WI38 (cell line): Measurements from ENCODE around the gene C1R.
A peak's percentile ranks its signal among the peaks of the same experiment; 100 is the strongest.

ENCODE experiments used
- H3K4me3 ChIP-seq: 2 replicates; pipeline ENCODE4 v1.5.1; 2011; ENCODE audit warnings: low read depth, mild to moderate bottlenecking, control low read depth, low read length
- TF ChIP-seq, protein P1 (sequence below): IDR thresholded peaks from 2 replicates; pipeline ENCODE4 v1.5.1; 2012; ENCODE audit warnings: low read depth, mild to moderate bottlenecking, control low read depth, low read length

The C1R gene

GRCh38 chr12:7090222-7090998 lies 1.8 kb downstream of the C1R start:
- TF ChIP-seq, protein P1, sequence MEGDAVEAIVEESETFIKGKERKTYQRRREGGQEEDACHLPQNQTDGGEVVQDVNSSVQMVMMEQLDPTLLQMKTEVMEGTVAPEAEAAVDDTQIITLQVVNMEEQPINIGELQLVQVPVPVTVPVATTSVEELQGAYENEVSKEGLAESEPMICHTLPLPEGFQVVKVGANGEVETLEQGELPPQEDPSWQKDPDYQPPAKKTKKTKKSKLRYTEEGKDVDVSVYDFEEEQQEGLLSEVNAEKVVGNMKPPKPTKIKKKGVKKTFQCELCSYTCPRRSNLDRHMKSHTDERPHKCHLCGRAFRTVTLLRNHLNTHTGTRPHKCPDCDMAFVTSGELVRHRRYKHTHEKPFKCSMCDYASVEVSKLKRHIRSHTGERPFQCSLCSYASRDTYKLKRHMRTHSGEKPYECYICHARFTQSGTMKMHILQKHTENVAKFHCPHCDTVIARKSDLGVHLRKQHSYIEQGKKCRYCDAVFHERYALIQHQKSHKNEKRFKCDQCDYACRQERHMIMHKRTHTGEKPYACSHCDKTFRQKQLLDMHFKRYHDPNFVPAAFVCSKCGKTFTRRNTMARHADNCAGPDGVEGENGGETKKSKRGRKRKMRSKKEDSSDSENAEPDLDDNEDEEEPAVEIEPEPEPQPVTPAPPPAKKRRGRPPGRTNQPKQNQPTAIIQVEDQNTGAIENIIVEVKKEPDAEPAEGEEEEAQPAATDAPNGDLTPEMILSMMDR: no peak
- peak overlapping the region; percentile 75 for H3K4me3 ChIP-seq

DNA sequence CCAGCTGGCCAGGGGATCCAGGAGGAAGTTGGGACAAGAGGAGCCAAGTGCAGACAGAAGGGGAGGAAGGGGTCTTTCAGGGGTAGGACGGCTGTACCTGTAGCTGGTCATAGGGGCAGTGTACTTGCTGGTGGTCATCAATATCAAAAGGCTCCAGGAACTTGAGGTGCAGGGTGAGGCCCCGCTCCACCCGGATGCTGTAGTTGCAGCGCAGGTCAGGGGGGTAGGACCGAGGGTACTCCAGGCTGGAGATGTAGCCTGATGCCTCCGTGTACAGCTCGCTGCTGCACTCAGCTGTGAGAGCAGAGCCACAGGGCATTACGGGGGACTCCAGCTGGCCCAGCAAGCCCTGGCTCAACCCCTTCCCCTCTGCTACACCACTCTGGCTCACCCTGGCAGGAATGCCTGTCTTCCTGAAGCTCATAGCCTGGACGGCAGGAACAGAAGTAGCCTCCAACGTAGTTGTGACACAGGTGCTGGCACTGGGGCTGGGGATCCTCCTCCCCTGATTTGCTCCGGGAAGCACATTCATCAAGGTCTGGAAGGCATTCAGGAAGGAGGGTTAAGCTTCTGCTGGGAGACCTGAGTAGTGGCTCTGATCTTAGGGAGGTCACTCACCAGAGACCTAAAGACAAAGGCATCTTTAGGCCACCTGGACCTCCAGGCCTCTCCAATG lies 2.9 kb downstream of the C1R start:
- no peak overlapping the region for H3K4me3 ChIP-seq
- TF ChIP-seq, protein P1: no peak

GRCh38 chr12:7083125-7083524 lies 9.1 kb downstream of the C1R start:
- TF ChIP-seq, protein P1: no peak
- no peak overlapping the region for H3K4me3 ChIP-seq

DNA sequence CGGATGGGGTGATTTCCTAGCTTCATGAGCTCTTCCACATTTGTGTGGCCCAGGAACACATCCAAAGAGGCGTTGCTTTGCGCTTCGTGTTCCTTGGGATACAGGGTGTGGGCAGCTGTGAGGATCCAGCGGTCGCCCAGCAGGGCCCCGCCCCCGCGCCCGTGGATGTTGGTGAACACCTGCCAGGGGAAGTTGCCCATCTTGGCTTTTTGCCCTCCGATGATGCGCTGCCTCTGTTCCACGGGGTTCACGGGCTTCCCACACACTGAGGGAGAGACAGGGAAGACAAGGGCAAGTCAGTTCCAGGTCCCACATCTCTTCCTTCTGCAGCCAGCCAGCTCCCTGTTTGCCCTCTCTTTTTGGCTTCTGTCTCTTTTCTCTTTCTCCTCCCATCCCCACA lies 11.2 kb downstream of the C1R start:
- TF ChIP-seq, protein P1: no peak
- H3K4me3 ChIP-seq: no peak overlapping the region

DNA sequence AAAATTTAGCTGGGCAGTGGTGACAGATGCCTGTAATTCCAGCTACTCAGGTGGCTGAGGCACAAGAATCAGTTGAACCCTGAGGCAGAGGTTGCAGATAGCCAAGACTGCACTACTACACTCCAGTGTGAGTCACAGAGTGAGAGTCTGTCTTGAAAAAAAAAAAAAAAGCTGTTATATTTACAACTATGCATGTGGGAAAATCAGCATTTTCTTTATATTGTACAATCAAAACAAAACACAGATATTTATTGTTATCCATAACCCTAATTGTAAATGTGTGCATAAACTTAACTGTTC lies 12.5 kb downstream of the C1R start:
- H3K4me3 ChIP-seq: no peak overlapping the region
- TF ChIP-seq, protein P1: no peak

GRCh38 chr12:7078163-7078562 lies 14.1 kb downstream of the C1R start:
- TF ChIP-seq, protein P1: no peak
- no peak overlapping the region for H3K4me3 ChIP-seq

DNA sequence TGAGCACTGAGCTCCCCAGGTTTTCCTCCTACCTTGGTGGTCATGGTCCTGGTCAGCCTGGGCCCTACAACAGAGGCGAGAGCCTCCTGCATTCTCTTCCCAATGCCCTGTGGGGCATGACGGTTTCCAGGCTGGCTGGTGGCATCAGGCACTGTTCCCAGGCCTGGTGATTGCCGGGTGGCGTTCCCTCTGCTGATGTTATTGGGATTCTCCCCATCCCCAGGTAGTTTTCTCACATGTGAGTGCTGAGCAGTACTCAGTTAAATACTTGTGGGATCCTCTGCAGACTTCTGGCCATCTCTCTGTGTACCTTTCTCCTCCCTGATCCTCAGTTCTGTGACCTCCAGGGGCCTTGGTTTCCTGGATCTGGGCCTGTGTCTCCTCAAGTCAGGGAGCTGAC lies 15.8 kb downstream of the C1R start:
- H3K4me3 ChIP-seq: no peak overlapping the region
- TF ChIP-seq, protein P1: no peak
